ENCODE results near the gene DPF3. TPM values are rescaled to one million over a fixed set of nuclear protein-coding genes. Genes with fewer than 3 reads are reported as not detected.

DPF3 gene
- total and polyA plus RNA-seq, 4 donors = 0.17 to 3.9 (median 0.52) TPM

- 73 to 84% methylated on average over 2 of the region's 2 CpGs for WGBS, 2 donors
- TF ChIP-seq CTCF (IDR thresholded peaks at IDR 0.05; ENCODE audit: control extremely low read depth, extremely low read depth) = no peak
- ATAC-seq (ENCODE audit: insufficient read depth, low FRiP score) (no peak), DNase-seq (no peak)
- Histone ChIP-seq H3K4me1 (ENCODE audit: control insufficient read depth in 5 of 5, insufficient read depth in 5 of 5, low read length in 5 of 5) (peaks cover 1 to 10% (median 3%) of the 10 kb centered on the region in 5 donors), H3K9me3 (ENCODE audit: control insufficient read depth in 4 of 4, insufficient read depth in 3 of 4, low read length in 3 of 4) (no peaks in the 10 kb centered on the region), H3K36me3 (ENCODE audit: control insufficient read depth in 4 of 4, insufficient read depth in 4 of 4, low read length in 4 of 4) (no peaks in the 10 kb centered on the region), H3K9ac (ENCODE audit: insufficient read depth in 1 of 2, low read length in 2 of 2) (no peak overlapping the region), H3K27me3 (ENCODE audit: control insufficient read depth in 3 of 3, insufficient read depth in 3 of 3, low read length in 2 of 3) (no peaks in the 10 kb centered on the region), H3K27ac (ENCODE audit: low read depth in 1 of 2, low read length in 1 of 2) (no peak overlapping the region), H3K4me3 (no peak overlapping the region)
These were observed 12.4 kb downstream of the DPF3 start for GRCh38 chr14:72881543-72881942.

GRCh38 chr14:72880820-72881219, 13.1 kb downstream of the DPF3 start:
- no peaks in the 10 kb centered on the region for H3K27me3 ChIP-seq (ENCODE audit: control insufficient read depth in 3 of 3, insufficient read depth in 3 of 3, low read length in 2 of 3)
- H3K36me3 ChIP-seq (ENCODE audit: control insufficient read depth in 4 of 4, insufficient read depth in 4 of 4, low read length in 4 of 4) = no peaks in the 10 kb centered on the region
- H3K4me3 ChIP-seq = peak overlapping the region; percentile 4
- DNase-seq = no peak
- WGBS, 2 donors = 33 to 74% methylated on average over 2 of the region's 2 CpGs
- H3K9ac ChIP-seq (ENCODE audit: insufficient read depth in 1 of 2, low read length in 2 of 2) = no peak overlapping the region
- no peak for ATAC-seq (ENCODE audit: insufficient read depth, low FRiP score)
- no peak for TF ChIP-seq CTCF (IDR thresholded peaks at IDR 0.05; ENCODE audit: control extremely low read depth, extremely low read depth)
- no peaks in the 10 kb centered on the region for H3K9me3 ChIP-seq (ENCODE audit: control insufficient read depth in 4 of 4, insufficient read depth in 3 of 4, low read length in 3 of 4)
- H3K27ac ChIP-seq (ENCODE audit: low read depth in 1 of 2, low read length in 1 of 2) = no peak overlapping the region
- H3K4me1 ChIP-seq (ENCODE audit: control insufficient read depth in 5 of 5, insufficient read depth in 5 of 5, low read length in 5 of 5) = peaks cover 1 to 14% (median 8%) of the 10 kb centered on the region in 5 donors

DNA sequence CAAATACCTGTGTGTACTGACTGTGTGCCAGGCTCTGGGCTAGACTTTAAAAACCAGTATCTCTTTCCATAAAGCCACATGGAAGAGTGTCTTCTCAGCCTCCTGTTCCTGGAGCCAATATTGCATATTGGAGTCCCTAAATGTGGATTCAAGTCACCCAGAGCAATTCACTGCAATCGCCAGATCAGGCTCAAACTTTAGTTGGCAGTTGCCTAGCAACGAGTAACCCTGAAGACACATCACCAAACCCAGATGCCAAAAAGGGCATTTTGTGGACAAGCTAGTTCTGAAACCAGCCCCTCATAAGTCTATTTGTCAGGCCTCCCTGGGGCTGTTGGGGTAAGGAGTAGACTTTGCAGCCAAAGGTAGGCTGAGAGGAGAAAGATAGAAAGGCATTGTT, 13.7 kb downstream of the DPF3 start:
- DNase-seq = no peak
- Histone ChIP-seq H3K4me3 (no peak overlapping the region), H3K9me3 (ENCODE audit: control insufficient read depth in 4 of 4, insufficient read depth in 3 of 4, low read length in 3 of 4) (no peaks in the 10 kb centered on the region), H3K9ac (ENCODE audit: insufficient read depth in 1 of 2, low read length in 2 of 2) (no peak overlapping the region), H3K27ac (ENCODE audit: low read depth in 1 of 2, low read length in 1 of 2) (no peak overlapping the region), H3K36me3 (ENCODE audit: control insufficient read depth in 4 of 4, insufficient read depth in 4 of 4, low read length in 4 of 4) (no peaks in the 10 kb centered on the region), H3K27me3 (ENCODE audit: control insufficient read depth in 3 of 3, insufficient read depth in 3 of 3, low read length in 2 of 3) (no peaks in the 10 kb centered on the region), H3K4me1 (ENCODE audit: control insufficient read depth in 5 of 5, insufficient read depth in 5 of 5, low read length in 5 of 5) (peaks cover 1 to 15% (median 8%) of the 10 kb centered on the region in 5 donors)
- no peak for TF ChIP-seq CTCF (IDR thresholded peaks at IDR 0.05; ENCODE audit: control extremely low read depth, extremely low read depth)
- 93 to 98% methylated on average over 2 of the region's 2 CpGs for WGBS, 2 donors
- ATAC-seq (ENCODE audit: insufficient read depth, low FRiP score) = no peak

GRCh38 chr14:72879431-72879830, 14.5 kb downstream of the DPF3 start:
- 89 to 93% methylated on average over 6 of the region's 6 CpGs for WGBS, 2 donors
- no peak for ATAC-seq (ENCODE audit: insufficient read depth, low FRiP score)

More at GRCh38 chr14:72879431-72879830, 14.5 kb downstream of the DPF3 start:
- peaks cover 1 to 15% (median 8%) of the 10 kb centered on the region in 5 donors for H3K4me1 ChIP-seq (ENCODE audit: control insufficient read depth in 5 of 5, insufficient read depth in 5 of 5, low read length in 5 of 5)
- no peak for DNase-seq
- no peaks in the 10 kb centered on the region for H3K9me3 ChIP-seq (ENCODE audit: control insufficient read depth in 4 of 4, insufficient read depth in 3 of 4, low read length in 3 of 4)
- no peaks in the 10 kb centered on the region for H3K27me3 ChIP-seq (ENCODE audit: control insufficient read depth in 3 of 3, insufficient read depth in 3 of 3, low read length in 2 of 3)
- no peak overlapping the region for H3K9ac ChIP-seq (ENCODE audit: insufficient read depth in 1 of 2, low read length in 2 of 2)
- H3K36me3 ChIP-seq (ENCODE audit: control insufficient read depth in 4 of 4, insufficient read depth in 4 of 4, low read length in 4 of 4) = no peaks in the 10 kb centered on the region
- no peak for TF ChIP-seq CTCF (IDR thresholded peaks at IDR 0.05; ENCODE audit: control extremely low read depth, extremely low read depth)
- no peak overlapping the region for H3K4me3 ChIP-seq
- H3K27ac ChIP-seq (ENCODE audit: low read depth in 1 of 2, low read length in 1 of 2) = no peak overlapping the region

All from lung (tissue), 12 donors.